HEK293 (cell line): ENCODE measurements around the gene LCE4A.

Experiments used
- CTCF ChIP-seq: fragments of 450-650 bp; formaldehyde crosslinking; IDR thresholded peaks from 2 replicates; pipeline ENCODE4 v1.5.1; 2016; ENCODE audit warnings: missing biosample characterization, missing genetic modification characterization
- GLI4 ChIP-seq: fragments of 450-650 bp; formaldehyde crosslinking; IDR thresholded peaks from 2 replicates; pipeline ENCODE4 v1.5.1; 2016; ENCODE audit warnings: missing biosample characterization, missing genetic modification characterization
- REST ChIP-seq: fragments of 450-650 bp; formaldehyde crosslinking; IDR thresholded peaks from 2 replicates; pipeline ENCODE4 v1.5.1; 2016; ENCODE audit warnings: missing biosample characterization, missing genetic modification characterization
- ZNF114 ChIP-seq: fragments of 450-650 bp; formaldehyde crosslinking; IDR thresholded peaks from 2 replicates; pipeline ENCODE4 v1.5.0; 2017; ENCODE audit warnings: missing biosample characterization, missing genetic modification characterization
- ZNF133 ChIP-seq: fragments of 450-650 bp; formaldehyde crosslinking; IDR thresholded peaks from 2 replicates; pipeline ENCODE4 v1.5.1; 2016; ENCODE audit warnings: missing biosample characterization, missing genetic modification characterization

GRCh38 chr1:152753586-152753985 lies 45.6 kb downstream of the LCE4A start:
- TF ChIP-seq CTCF (no peak), ZNF133 (tag by site-specific recombination) (no peak), ZNF114 (tag by site-specific recombination) (no peak), GLI4 (no peak), REST (tag by site-specific recombination) (no peak)
